DND-41 (cell line): Measurements from ENCODE around the gene FASTK.

Source experiments
- EZH2 ChIP-seq: IDR thresholded peaks from 3 replicates; pipeline ENCODE4 v1.6.1; 2012; ENCODE audit warnings: borderline replicate concordance, low read depth, mild to moderate bottlenecking, moderate library complexity, low read length, inconsistent platforms; ENCODE audit not compliant: severe bottlenecking
- TF ChIP-seq, protein P1 (sequence below): IDR thresholded peaks from 2 replicates; pipeline ENCODE4 v1.5.1; 2012; ENCODE audit warnings: borderline replicate concordance, low read length, moderate library complexity, mild to moderate bottlenecking; ENCODE audit not compliant: poor library complexity, severe bottlenecking; ENCODE audit errors: extremely low read depth

DNA sequence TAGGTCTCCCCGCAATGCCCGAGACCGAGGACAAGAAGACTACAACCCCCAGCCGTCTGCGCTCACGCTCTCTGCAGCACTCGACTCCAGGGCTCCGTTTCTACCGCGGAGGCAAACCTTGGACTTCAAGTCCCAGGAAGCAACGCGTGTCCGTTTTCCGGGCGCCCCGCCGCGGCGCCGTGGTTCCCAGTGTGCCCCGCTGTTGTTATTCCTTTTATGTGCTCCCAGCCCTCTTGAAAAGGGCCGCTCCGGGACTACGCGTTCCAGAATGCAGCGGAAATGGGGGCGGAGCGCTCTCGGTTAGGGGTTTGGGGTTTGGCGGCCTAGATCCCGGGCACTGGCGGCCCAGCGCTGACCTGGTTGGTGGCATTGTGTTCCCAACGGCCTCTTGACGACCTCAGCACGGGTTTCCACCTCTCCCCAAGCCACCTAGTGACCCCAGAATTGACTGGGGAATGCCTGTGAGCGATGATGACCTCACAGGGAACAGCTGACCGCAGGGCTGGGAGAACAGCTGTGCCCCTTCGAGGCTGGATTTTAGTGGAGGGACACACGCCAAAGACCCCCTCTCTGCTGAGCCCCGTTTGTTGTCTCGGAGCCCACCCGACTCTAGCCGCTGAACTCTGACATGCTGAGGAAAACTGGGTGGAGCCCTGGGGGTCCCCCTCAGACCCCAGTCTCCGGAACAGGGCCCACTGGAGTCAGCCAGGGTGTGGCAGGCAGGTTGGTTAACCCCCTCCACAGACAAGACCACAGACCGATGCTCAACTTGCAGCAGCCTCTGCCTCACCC, 22.4 kb downstream of the FASTK start:
- TF ChIP-seq, protein P1, sequence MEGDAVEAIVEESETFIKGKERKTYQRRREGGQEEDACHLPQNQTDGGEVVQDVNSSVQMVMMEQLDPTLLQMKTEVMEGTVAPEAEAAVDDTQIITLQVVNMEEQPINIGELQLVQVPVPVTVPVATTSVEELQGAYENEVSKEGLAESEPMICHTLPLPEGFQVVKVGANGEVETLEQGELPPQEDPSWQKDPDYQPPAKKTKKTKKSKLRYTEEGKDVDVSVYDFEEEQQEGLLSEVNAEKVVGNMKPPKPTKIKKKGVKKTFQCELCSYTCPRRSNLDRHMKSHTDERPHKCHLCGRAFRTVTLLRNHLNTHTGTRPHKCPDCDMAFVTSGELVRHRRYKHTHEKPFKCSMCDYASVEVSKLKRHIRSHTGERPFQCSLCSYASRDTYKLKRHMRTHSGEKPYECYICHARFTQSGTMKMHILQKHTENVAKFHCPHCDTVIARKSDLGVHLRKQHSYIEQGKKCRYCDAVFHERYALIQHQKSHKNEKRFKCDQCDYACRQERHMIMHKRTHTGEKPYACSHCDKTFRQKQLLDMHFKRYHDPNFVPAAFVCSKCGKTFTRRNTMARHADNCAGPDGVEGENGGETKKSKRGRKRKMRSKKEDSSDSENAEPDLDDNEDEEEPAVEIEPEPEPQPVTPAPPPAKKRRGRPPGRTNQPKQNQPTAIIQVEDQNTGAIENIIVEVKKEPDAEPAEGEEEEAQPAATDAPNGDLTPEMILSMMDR, result no peak
- no peak for TF ChIP-seq EZH2
